OCI-LY3 (cell line): ENCODE results near the gene DCC.

Experiments
- EZH2phosphoT487 ChIP-seq: fragments of 200-600 bp; shearing (Covaris generic); IDR thresholded peaks from 2 replicates; pipeline ENCODE4 v1.6.1; 2018; ENCODE audit warnings: antibody characterized with exemption, mixed run types, low read depth
- TF ChIP-seq, protein P1 (sequence below): fragments of 200-600, 300-600 bp; sonication (generic); IDR thresholded peaks from 2 replicates; pipeline ENCODE4 v1.5.1; 2014; ENCODE audit warnings: antibody characterized with exemption, low read length, low read depth

- TF ChIP-seq, protein P1, sequence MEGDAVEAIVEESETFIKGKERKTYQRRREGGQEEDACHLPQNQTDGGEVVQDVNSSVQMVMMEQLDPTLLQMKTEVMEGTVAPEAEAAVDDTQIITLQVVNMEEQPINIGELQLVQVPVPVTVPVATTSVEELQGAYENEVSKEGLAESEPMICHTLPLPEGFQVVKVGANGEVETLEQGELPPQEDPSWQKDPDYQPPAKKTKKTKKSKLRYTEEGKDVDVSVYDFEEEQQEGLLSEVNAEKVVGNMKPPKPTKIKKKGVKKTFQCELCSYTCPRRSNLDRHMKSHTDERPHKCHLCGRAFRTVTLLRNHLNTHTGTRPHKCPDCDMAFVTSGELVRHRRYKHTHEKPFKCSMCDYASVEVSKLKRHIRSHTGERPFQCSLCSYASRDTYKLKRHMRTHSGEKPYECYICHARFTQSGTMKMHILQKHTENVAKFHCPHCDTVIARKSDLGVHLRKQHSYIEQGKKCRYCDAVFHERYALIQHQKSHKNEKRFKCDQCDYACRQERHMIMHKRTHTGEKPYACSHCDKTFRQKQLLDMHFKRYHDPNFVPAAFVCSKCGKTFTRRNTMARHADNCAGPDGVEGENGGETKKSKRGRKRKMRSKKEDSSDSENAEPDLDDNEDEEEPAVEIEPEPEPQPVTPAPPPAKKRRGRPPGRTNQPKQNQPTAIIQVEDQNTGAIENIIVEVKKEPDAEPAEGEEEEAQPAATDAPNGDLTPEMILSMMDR = no peak
- no peak for TF ChIP-seq EZH2phosphoT487
Observed at GRCh38 chr18:52395146-52395852, 55.3 kb downstream of the DCC start.
